PC-3 (cell line): ENCODE results near the gene MDM4. TPM values are rescaled to one million over a fixed set of nuclear protein-coding genes. Genes with fewer than 3 reads are reported as not detected.

Experiments used
- ATAC-seq: fragments of 200-7000 bp; cut with Tn5 transposase; 2 replicates; pipeline ENCODE4 v1.9.1; 2020; ENCODE audit warnings: mild to moderate bottlenecking, moderate library complexity
- BruUV-seq: library from RNA; stranded (reverse); fragments of 400-500 nt; replicated peaks from 2 replicates; lab custom pipeline; 2021; lab: Mats Ljungman, UMichigan
- CTCF ChIA-PET: fragments of 300-600 bp; sonication (Branson Sonifier 250); formaldehyde crosslinking; loops from one replicate; lab custom pipeline; 2022; ENCODE audit warnings: antibody characterized with exemption; lab: Charles Lee
- POLR2A ChIA-PET: fragments of 300-600 bp; sonication (Branson Sonifier 250); formaldehyde crosslinking; loops from one replicate; lab custom pipeline; 2022; ENCODE audit warnings: antibody characterized with exemption; ENCODE audit not compliant: unreplicated experiment; lab: Charles Lee
- DNase-seq: peaks from one replicate; pipeline ENCODE4 v3.0.0-alpha.2; 2015
- H2AFZ ChIP-seq: fragments of 300-600 bp; sonication (generic); 2 replicates; pipeline ENCODE4 v1.6.0; 2016; ENCODE audit warnings: antibody characterized with exemption, low read length
- H3F3A ChIP-seq: fragments of 300-600 bp; sonication (generic); one replicate; pipeline ENCODE4 v1.6.0; 2017; ENCODE audit warnings: antibody characterized with exemption, low read length, control low read depth, mild to moderate bottlenecking; ENCODE audit not compliant: unreplicated experiment
- H3K27ac ChIP-seq: fragments of 300-600 bp; sonication (generic); 2 replicates; pipeline ENCODE4 v1.5.1; 2016; ENCODE audit warnings: mild to moderate bottlenecking, low read length
- H3K27me3 ChIP-seq: fragments of 300-600 bp; sonication (generic); 2 replicates; pipeline ENCODE4 v1.6.1; 2016; ENCODE audit warnings: low read length, mixed read lengths
- H3K36me3 ChIP-seq: fragments of 300-600 bp; sonication (generic); 2 replicates; pipeline ENCODE4 v1.6.1; 2016; ENCODE audit warnings: low read depth, mixed run types, low read length, mixed read lengths
- H3K4me1 ChIP-seq: fragments of 300-600 bp; sonication (generic); 2 replicates; pipeline ENCODE4 v1.5.1; 2016; ENCODE audit warnings: low read length; ENCODE audit not compliant: insufficient read depth
- H3K4me2 ChIP-seq: fragments of 300-600 bp; sonication (generic); 2 replicates; pipeline ENCODE4 v1.6.0; 2016; ENCODE audit warnings: low read length
- H3K4me3 ChIP-seq: fragments of 300-600 bp; sonication (generic); 2 replicates; pipeline ENCODE4 v1.5.1; 2016; ENCODE audit warnings: mild to moderate bottlenecking, low read length, mixed read lengths
- H3K79me2 ChIP-seq: fragments of 300-600 bp; sonication (generic); 2 replicates; pipeline ENCODE4 v1.6.1; 2017; ENCODE audit warnings: low read length, mixed read lengths
- H3K9ac ChIP-seq: fragments of 300-600 bp; sonication (generic); 2 replicates; pipeline ENCODE4 v1.6.0; 2016; ENCODE audit warnings: mild to moderate bottlenecking, low read length
- H3K9me2 ChIP-seq: fragments of 300-600 bp; sonication (generic); replicated peaks from 2 replicates; pipeline ENCODE4 v1.6.1; 2016; ENCODE audit warnings: mixed run types, low read length, mixed read lengths
- H3K9me3 ChIP-seq: fragments of 300-600 bp; sonication (generic); 2 replicates; pipeline ENCODE4 v1.6.1; 2016; ENCODE audit warnings: low read length, mixed read lengths
- H4K20me1 ChIP-seq: fragments of 300-600 bp; sonication (generic); 2 replicates; pipeline ENCODE4 v1.6.1; 2016; ENCODE audit warnings: low read length, mixed read lengths
- EZH2 ChIP-seq: fragments of 300-600 bp; sonication (generic); IDR thresholded peaks from one replicate; pipeline ENCODE4 v1.6.1; 2017; ENCODE audit warnings: antibody characterized with exemption, mild to moderate bottlenecking, low read length; ENCODE audit not compliant: unreplicated experiment
- EZH2phosphoT487 ChIP-seq: fragments of 300-600 bp; sonication (generic); IDR thresholded peaks from 2 replicates; pipeline ENCODE4 v1.6.1; 2018; ENCODE audit warnings: mild to moderate bottlenecking, antibody characterized with exemption, low read length, borderline replicate concordance
- intact Hi-C: fragments of 100-400 bp; cut with micrococcal nuclease; formaldehyde crosslinking; loops from 2 replicates; pipeline ENCODE4 v1.9.0; 2023
- total RNA-seq: library from RNA; depleted of rRNA; stranded (reverse); fragments of >200 nt; gene quantifications from 2 replicates; pipeline ENCODE4 v1.2.3, GENCODE V29; 2014
- TF ChIP-seq, protein P1 (sequence below): fragments of 300-600 bp; sonication (generic); conservative IDR thresholded peaks from 2 replicates; pipeline ENCODE4 v1.5.1; 2017; ENCODE audit warnings: antibody characterized with exemption, low read depth, mild to moderate bottlenecking, low read length

Gene MDM4
- total RNA-seq, 1 experiment from 2014 or later = 36.3 TPM

DNA sequence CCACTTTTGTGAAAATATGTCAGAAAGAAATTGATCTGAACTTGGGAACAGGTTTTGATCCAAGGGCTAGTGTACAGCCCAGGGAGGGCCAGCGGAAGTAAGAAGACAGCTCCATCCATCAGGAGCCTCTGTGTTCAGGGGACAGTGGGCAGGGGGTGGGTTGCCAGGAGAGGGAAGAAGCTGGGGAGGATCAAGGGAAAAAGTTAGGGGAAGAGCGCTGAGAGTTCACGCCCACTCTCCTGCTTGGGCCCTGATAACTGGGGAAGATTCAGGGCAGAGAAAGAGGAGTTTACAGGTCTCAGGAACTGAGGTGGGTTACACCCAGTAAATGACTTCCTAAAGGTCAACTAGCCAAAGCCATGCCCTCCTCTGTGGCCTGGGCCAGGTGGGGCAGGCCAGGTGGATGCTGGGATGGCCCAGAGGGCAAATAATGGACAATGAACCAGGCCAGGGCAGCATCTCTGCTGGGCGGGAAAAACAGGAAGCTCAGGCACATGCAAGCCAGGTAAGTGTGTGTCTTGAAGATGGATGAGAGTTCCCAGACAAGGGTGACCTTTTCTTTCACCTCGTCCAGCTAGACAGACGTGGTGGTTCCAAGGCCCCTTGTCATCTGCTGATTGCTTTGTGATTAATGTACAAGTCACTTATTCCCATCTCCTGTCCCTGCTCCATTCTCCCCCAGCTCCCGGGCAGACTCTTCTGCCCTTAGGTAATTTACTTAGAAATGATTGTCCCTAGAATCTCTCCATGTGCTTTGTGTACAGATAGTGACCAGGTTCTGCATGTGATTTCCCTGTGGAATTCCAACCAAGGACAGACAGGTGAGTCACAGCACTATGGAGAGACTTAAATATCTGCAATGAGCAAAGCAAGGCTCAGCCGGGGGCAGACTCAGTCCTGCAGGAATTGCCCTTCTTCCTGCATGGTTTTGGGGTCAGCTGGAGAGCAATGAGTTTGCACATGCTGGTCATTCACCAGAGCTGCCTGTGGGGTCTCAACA, 57.0 kb downstream of the MDM4 start:
- TF ChIP-seq EZH2phosphoT487 (no peak), EZH2 (no peak)
- TF ChIP-seq, protein P1, sequence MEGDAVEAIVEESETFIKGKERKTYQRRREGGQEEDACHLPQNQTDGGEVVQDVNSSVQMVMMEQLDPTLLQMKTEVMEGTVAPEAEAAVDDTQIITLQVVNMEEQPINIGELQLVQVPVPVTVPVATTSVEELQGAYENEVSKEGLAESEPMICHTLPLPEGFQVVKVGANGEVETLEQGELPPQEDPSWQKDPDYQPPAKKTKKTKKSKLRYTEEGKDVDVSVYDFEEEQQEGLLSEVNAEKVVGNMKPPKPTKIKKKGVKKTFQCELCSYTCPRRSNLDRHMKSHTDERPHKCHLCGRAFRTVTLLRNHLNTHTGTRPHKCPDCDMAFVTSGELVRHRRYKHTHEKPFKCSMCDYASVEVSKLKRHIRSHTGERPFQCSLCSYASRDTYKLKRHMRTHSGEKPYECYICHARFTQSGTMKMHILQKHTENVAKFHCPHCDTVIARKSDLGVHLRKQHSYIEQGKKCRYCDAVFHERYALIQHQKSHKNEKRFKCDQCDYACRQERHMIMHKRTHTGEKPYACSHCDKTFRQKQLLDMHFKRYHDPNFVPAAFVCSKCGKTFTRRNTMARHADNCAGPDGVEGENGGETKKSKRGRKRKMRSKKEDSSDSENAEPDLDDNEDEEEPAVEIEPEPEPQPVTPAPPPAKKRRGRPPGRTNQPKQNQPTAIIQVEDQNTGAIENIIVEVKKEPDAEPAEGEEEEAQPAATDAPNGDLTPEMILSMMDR = no peak
- Histone ChIP-seq H2AFZ (no peak overlapping the region), H4K20me1 (no peaks in the 10 kb centered on the region), H3F3A (peaks cover 24% of the 10 kb centered on the region), H3K79me2 (no peaks in the 10 kb centered on the region), H3K9ac (peak overlapping the region; percentile 68), H3K4me1 (peaks cover 53% of the 10 kb centered on the region), H3K27me3 (no peaks in the 10 kb centered on the region), H3K9me2 (no peaks in the 10 kb centered on the region), H3K4me2 (peak overlapping the region; percentile 63), H3K36me3 (peaks cover 6% of the 10 kb centered on the region), H3K9me3 (peaks cover 5% of the 10 kb centered on the region), H3K4me3 (peak overlapping the region; percentile 24; the same call in 1 of the 2 replicates), H3K27ac (peak overlapping the region; percentile 89)
- no TSS peak for BruUV-seq
- CTCF ChIA-PET = interaction anchor here (0.6 to 2.1 kb wide), 4 partner anchors 8 to 234 kb away, joined by 3 to 16 read pairs (median 4); no protein-coding TSS in a partner anchor
- DNase-seq = peak; percentile 98
- intact Hi-C loops = loop anchor here (5.0 to 10.0 kb wide), 2 partner anchors 132 to 174 kb away; no protein-coding TSS in a partner anchor
- ATAC-seq = peak; percentile 72
- POLR2A ChIA-PET = interaction anchor here (0.6 to 0.9 kb wide), 4 partner anchors 38 to 1131 kb away, joined by 3 to 11 read pairs (median 4); no protein-coding TSS in a partner anchor

DNA sequence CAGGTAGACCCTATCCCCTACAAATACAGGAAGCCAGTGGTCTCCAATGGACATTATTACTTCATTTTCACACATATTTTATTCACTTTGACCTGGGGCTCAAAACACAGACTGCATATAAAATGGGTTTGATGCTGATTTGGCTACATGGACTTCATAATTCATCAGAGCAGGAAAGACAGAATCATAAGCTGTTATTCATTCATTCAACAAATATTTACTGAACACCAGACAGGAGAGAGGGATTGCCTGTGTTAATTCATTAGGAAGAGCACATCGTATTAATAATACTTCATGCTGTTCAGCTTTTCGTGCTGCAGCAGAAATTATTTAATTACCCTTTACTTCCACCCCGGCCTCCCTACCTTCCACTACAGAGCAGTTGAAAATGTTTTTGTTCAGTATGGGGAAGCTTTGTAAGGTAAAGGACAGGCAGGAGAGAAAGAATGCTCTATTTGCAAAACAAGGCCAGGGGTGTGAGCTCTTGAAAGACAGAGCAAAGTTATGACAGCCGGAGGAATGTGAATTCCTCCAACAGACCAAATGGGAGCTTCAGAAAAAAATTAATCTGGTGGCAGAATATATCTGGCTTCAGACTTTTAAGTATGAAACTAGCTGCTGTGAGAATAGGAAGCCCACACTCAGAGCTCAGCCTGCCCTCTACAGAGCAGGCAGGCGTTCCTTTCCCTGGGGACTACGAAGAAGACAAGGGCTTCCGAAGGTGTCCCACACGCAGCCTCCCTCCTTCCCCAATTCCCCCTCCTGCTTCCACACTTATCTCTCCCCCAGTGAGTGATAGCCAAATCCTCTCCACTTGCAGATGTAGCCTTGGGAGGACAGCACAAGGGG, 58.0 kb downstream of the MDM4 start:
- TF ChIP-seq, protein P1 = no peak
- no peak for TF ChIP-seq EZH2
- no peak for TF ChIP-seq EZH2phosphoT487
- Histone ChIP-seq H3K9me3 (peaks cover 5% of the 10 kb centered on the region), H3K9ac (peak overlapping the region; percentile 60), H3K4me2 (peak overlapping the region; percentile 63), H4K20me1 (no peaks in the 10 kb centered on the region), H2AFZ (no peak overlapping the region), H3K27me3 (no peaks in the 10 kb centered on the region), H3K4me3 (peak overlapping the region; percentile 24; the same call in 1 of the 2 replicates), H3F3A (peaks cover 24% of the 10 kb centered on the region), H3K27ac (peak overlapping the region; percentile 89), H3K36me3 (peaks cover 6% of the 10 kb centered on the region), H3K9me2 (no peaks in the 10 kb centered on the region), H3K4me1 (peaks cover 53% of the 10 kb centered on the region), H3K79me2 (no peaks in the 10 kb centered on the region)
- no TSS peak for BruUV-seq
- POLR2A ChIA-PET = interaction anchor here (0.6 to 0.9 kb wide), 3 partner anchors 37 to 1132 kb away, joined by 3 to 11 read pairs (median 8); no protein-coding TSS in a partner anchor
- intact Hi-C loops = loop anchor here (1.0 to 10.0 kb wide), 3 partner anchors 17 to 173 kb away; no protein-coding TSS in a partner anchor
- CTCF ChIA-PET = interaction anchor here (0.6 to 2.1 kb wide), 4 partner anchors 9 to 233 kb away, joined by 3 to 16 read pairs (median 4); no protein-coding TSS in a partner anchor
- DNase-seq = peak; percentile 67
- ATAC-seq = peak; percentile 53
